ENCODE measurements around the gene PHETA1. TPM values are rescaled to one million over a fixed set of nuclear protein-coding genes. Genes with fewer than 3 reads are reported as not detected.

The PHETA1 gene
- total RNA-seq, 1 experiment from 2014 or later: 10.6 TPM

- intact Hi-C loops (cut with micrococcal nuclease): no loop called here
- H3K9ac ChIP-seq (ENCODE audit: low read length): no peak overlapping the region
- no peak overlapping the region for H3K27ac ChIP-seq (ENCODE audit: low read depth, low read length)
- no peaks in the 10 kb centered on the region for H3K27me3 ChIP-seq (ENCODE audit: insufficient read depth, low read length)
- H2AFZ ChIP-seq (ENCODE audit: low read depth, low read length, poor library complexity, severe bottlenecking): no peak overlapping the region
- DNase-seq (ENCODE audit: low read depth, low spot score) (no peak), ATAC-seq (no peak)
- TF ChIP-seq TCF7L2 (IDR thresholded peaks at IDR 0.05; ENCODE audit: borderline replicate concordance, extremely low read depth, insufficient read depth, insufficient read length) (no peak), SIN3A (IDR thresholded peaks at IDR 0.05; ENCODE audit: low read depth) (no peak)
- CTCF ChIA-PET: no interaction called here
- RAD21 ChIA-PET (ENCODE audit: low non-redundant PET in 1 of 2, low total read pairs in 2 of 2, uncharacterized antibody in 2 of 2, unreplicated experiment in 2 of 2): no interaction called here
- POLR2A ChIA-PET: interaction anchor here (1.4 kb wide), 1 partner anchor 9 kb away, joined by 4 read pairs; the partner anchor contains the start of gene PHETA1
- no peaks in the 10 kb centered on the region for H3K79me2 ChIP-seq (ENCODE audit: insufficient read depth, low read length)
- no peaks in the 10 kb centered on the region for H3K9me2 ChIP-seq (ENCODE audit: insufficient read depth)
- H3K4me2 ChIP-seq (ENCODE audit: low read length): no peak overlapping the region
- H3K36me3 ChIP-seq (ENCODE audit: control insufficient read depth in 1 of 2, insufficient read depth in 2 of 2, low read length in 2 of 2): no peaks in the 10 kb centered on the region; a peak in 1 of 4 replicates
- no peaks in the 10 kb centered on the region for H3K9me3 ChIP-seq (ENCODE audit: control insufficient read depth in 1 of 2, insufficient read depth in 1 of 2, low read depth in 1 of 2, low read length in 2 of 2)
- no TSS peak for BruUV-seq (replicated peaks)
- no peak overlapping the region for H3K4me3 ChIP-seq (replicated peaks in 1 of 2; ENCODE audit: low read depth in 1 of 2, low read length in 2 of 2)
- peaks cover 0 to 15% of the 10 kb centered on the region in 2 experiments; a peak in 2 of 4 replicates for H3K4me1 ChIP-seq (ENCODE audit: control insufficient read depth in 1 of 2, insufficient read depth in 2 of 2, low read length in 2 of 2)
- no peaks in the 10 kb centered on the region for H4K20me1 ChIP-seq (ENCODE audit: insufficient read depth)
These were observed 9.0 kb downstream of the PHETA1 start for GRCh38 chr12:111359914-111360276.

GRCh38 chr12:111359231-111359913 is 9.5 kb downstream of the PHETA1 start:
- ATAC-seq (no peak), DNase-seq (ENCODE audit: low read depth, low spot score) (no peak)
- H3K4me3 ChIP-seq (replicated peaks in 1 of 2; ENCODE audit: low read depth in 1 of 2, low read length in 2 of 2): no peak overlapping the region
- no peak overlapping the region for H3K4me2 ChIP-seq (ENCODE audit: low read length)
- no peak overlapping the region for H2AFZ ChIP-seq (ENCODE audit: low read depth, low read length, poor library complexity, severe bottlenecking)
- no peaks in the 10 kb centered on the region for H3K9me3 ChIP-seq (ENCODE audit: control insufficient read depth in 1 of 2, insufficient read depth in 1 of 2, low read depth in 1 of 2, low read length in 2 of 2)
- ChIA-PET POLR2A (interaction anchor here (1.4 kb wide), 1 partner anchor 10 kb away, joined by 4 read pairs; the partner anchor contains the start of gene PHETA1), RAD21 (ENCODE audit: low non-redundant PET in 1 of 2, low total read pairs in 2 of 2, uncharacterized antibody in 2 of 2, unreplicated experiment in 2 of 2) (no interaction called here), CTCF (no interaction called here)
- H3K9me2 ChIP-seq (ENCODE audit: insufficient read depth): no peaks in the 10 kb centered on the region
- no peak overlapping the region for H3K27ac ChIP-seq (ENCODE audit: low read depth, low read length)
- H3K36me3 ChIP-seq (ENCODE audit: control insufficient read depth in 1 of 2, insufficient read depth in 2 of 2, low read length in 2 of 2): no peaks in the 10 kb centered on the region; a peak in 1 of 4 replicates
- no peaks in the 10 kb centered on the region for H3K27me3 ChIP-seq (ENCODE audit: insufficient read depth, low read length)
- H3K4me1 ChIP-seq (ENCODE audit: control insufficient read depth in 1 of 2, insufficient read depth in 2 of 2, low read length in 2 of 2): peaks cover 0 to 15% of the 10 kb centered on the region in 2 experiments; a peak in 2 of 4 replicates
- BruUV-seq (replicated peaks): no TSS peak
- no peaks in the 10 kb centered on the region for H3K79me2 ChIP-seq (ENCODE audit: insufficient read depth, low read length)
- intact Hi-C loops (cut with micrococcal nuclease): no loop called here
- no peak overlapping the region for H3K9ac ChIP-seq (ENCODE audit: low read length)
- TF ChIP-seq REST (IDR thresholded peaks at IDR 0.05; ENCODE audit: low read depth) (no peak), EGR1 (IDR thresholded peaks at IDR 0.05; ENCODE audit: low read depth) (no peak), SIN3A (IDR thresholded peaks at IDR 0.05; ENCODE audit: low read depth) (no peak), ELF1 (IDR thresholded peaks at IDR 0.05; ENCODE audit: borderline replicate concordance, low read depth) (no peak), ZNF274 (IDR thresholded peaks at IDR 0.05; ENCODE audit: low read depth, low read length) (no peak), EZH2 (IDR thresholded peaks at IDR 0.05) (no peak), SP1 (IDR thresholded peaks at IDR 0.05; ENCODE audit: low read depth) (no peak), JUND (IDR thresholded peaks at IDR 0.05) (no peak), POLR2AphosphoS5 (IDR thresholded peaks at IDR 0.05; ENCODE audit: low read depth, low read length) (no peak), TCF7L2 (IDR thresholded peaks at IDR 0.05; ENCODE audit: borderline replicate concordance, extremely low read depth, insufficient read depth, insufficient read length) (no peak), RAD21 (IDR thresholded peaks at IDR 0.05; ENCODE audit: low read depth) (no peak), ZBTB33 (IDR thresholded peaks at IDR 0.05; ENCODE audit: extremely low read depth, insufficient replicate concordance, low read length) (no peak)
- H4K20me1 ChIP-seq (ENCODE audit: insufficient read depth): no peaks in the 10 kb centered on the region

Data from HCT116 (cell line).